ENCODE results near the gene CD81. TPM values are rescaled to one million over a fixed set of nuclear protein-coding genes. Genes with fewer than 3 reads are reported as not detected.

CD81 gene
- total RNA-seq, 1 donor from 2014 or later, result 618 TPM

GRCh38 chr11:2368851-2369180 is 8.3 kb upstream of the CD81 start:
- no peak for DNase-seq (ENCODE audit: low spot score)
- intact Hi-C loops (cut with DNase I), result no loop called here
- no peak for ATAC-seq

DNA sequence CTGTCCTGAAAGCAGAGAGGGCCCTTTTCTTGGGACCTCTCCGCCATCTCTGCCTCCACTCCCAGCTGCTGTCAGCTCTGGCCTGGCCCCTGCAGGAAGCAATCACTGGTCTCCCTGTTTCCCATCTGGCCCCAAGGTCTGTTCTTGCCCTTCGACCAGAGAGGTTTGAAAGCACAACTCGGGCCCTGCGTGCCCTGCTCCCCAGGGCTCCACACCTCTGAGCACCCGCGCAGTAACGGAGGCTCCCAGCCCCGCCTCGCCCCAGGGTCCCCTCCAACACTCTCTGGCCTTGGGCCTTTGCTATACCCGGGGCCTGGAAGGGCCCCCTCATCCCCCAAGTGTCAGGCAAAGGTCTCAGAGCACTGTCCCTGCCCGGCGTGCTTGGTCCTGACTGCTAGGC is 7.8 kb upstream of the CD81 start:
- ATAC-seq (no peak), DNase-seq (ENCODE audit: low spot score) (peak; percentile 49)
- intact Hi-C loops (cut with DNase I), result no loop called here

DNA sequence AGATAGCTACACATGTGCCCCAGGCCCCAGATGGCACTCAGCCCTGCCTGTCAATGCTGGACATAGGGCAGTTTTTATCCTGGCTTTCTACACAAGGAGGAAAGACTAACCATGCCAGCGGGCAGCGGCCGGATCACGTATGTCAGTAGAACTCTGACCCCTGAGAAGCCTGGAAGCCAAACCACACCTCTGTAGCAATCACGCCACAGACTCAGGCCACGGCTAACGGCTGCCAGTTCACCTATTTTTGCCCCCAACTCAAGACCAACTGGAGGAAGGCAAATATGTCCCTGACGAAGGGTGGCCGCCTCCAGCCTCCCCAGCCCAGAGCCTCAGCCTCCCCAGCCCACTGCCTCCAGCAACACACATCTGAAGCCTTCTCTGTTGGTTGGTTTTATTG is 7.2 kb upstream of the CD81 start:
- ATAC-seq (peak; percentile 9), DNase-seq (ENCODE audit: low spot score) (peak; percentile 50)
- intact Hi-C loops (cut with DNase I), result no loop called here

GRCh38 chr11:2374456-2375201 is 2.5 kb upstream of the CD81 start:
- intact Hi-C loops (cut with DNase I), result loop anchor here (5.0 kb wide), 1 partner anchor 67 kb away; no protein-coding TSS in a partner anchor
- DNase-seq (ENCODE audit: low spot score) (no peak), ATAC-seq (no peak)

- DNase-seq (ENCODE audit: low spot score) (no peak), ATAC-seq (no peak)
- intact Hi-C loops (cut with DNase I), result loop anchor here (5.0 kb wide), 1 partner anchor 68 kb away; no protein-coding TSS in a partner anchor
Observed at GRCh38 chr11:2375341-2375853, 1.7 kb upstream of the CD81 start.

DNA sequence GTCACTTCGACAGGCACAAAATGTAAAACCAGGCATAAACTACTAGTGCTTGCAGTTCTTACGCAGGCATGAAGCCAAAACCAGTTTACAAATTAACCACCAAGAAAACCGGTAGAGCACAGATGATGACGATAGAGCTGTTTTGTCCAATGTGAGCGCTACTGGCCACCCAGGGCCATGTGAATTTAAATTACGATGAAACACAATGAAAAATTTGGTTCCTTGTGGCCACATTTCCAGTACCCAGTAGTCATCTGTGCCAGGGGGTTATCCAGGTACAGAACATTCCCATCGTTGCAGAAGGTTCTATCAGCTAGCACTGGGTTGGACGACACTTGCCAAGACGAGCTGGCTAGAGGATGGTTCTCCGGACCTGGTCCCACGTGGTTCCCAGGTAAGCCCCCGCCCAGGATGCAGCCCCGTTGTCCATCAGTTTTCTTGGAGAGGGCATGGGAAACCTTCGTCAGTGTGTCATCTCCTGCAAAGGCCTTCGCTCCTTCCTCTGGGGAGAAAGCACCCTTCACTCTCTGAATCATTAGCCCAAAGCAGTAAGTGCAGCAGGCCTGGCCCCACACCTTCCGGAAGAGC is 1.1 kb upstream of the CD81 start:
- DNase-seq (ENCODE audit: low spot score), result no peak
- ATAC-seq, result no peak
- intact Hi-C loops (cut with DNase I), result loop anchor here (5.0 kb wide), 1 partner anchor 69 kb away; no protein-coding TSS in a partner anchor

- ATAC-seq, result peak; percentile 76
- intact Hi-C loops (cut with DNase I), result loop anchor here (5.0 kb wide), 1 partner anchor 70 kb away; no protein-coding TSS in a partner anchor
- DNase-seq (ENCODE audit: low spot score), result peak; percentile 85
Observed at GRCh38 chr11:2377511-2378443, 667 bp downstream of the CD81 start.

GRCh38 chr11:2378527-2379210 is 1.6 kb downstream of the CD81 start:
- ATAC-seq, result peak; percentile 55

GRCh38 chr11:2379466-2380174 is 2.5 kb downstream of the CD81 start:
- DNase-seq (ENCODE audit: low spot score) (no peak), ATAC-seq (no peak)
- intact Hi-C loops (cut with DNase I), result loop anchor here (5.0 to 10.0 kb wide), 2 partner anchors 72 to 1635 kb away; partner anchors contain the start of gene TALDO1

More at GRCh38 chr11:2378527-2379210, 1.6 kb downstream of the CD81 start:
- peak; percentile 79 for DNase-seq (ENCODE audit: low spot score)
- intact Hi-C loops (cut with DNase I), result loop anchor here (5.0 kb wide), 1 partner anchor 71 kb away; no protein-coding TSS in a partner anchor

DNA sequence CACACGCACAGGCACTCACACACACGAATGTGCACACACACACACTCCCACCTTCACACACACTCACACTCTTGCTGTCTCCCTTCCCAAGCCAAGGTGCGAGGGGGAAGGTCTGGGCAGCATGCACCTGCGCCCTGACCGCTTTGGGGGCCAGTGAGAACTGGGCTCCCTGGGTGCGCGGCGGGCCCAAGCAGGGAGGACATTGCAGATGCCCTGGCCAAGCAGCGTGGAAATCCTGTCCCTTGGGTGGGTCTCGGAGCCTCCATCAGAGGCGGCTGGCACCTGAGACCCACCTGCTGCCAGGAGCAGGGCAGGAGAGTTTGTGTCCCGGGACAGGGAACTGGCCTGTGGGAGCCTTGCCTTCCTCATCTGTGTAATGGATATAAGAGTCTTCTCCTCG is 3.3 kb downstream of the CD81 start:
- ATAC-seq, result no peak
- intact Hi-C loops (cut with DNase I), result loop anchor here (10.0 kb wide), 1 partner anchor 1636 kb away; the partner anchor contains the start of gene TALDO1
- no peak for DNase-seq (ENCODE audit: low spot score)

- ATAC-seq, result peak; percentile 37
- DNase-seq (ENCODE audit: low spot score), result peak; percentile 84
- intact Hi-C loops (cut with DNase I), result loop anchor here (10.0 kb wide), 1 partner anchor 1636 kb away; the partner anchor contains the start of gene TALDO1
Observed at GRCh38 chr11:2380807-2381350, 3.8 kb downstream of the CD81 start.

GRCh38 chr11:2381494-2382128 is 4.5 kb downstream of the CD81 start:
- DNase-seq (ENCODE audit: low spot score), result no peak
- ATAC-seq, result no peak
- intact Hi-C loops (cut with DNase I), result loop anchor here (10.0 kb wide), 1 partner anchor 1637 kb away; the partner anchor contains the start of gene TALDO1

- no peak for DNase-seq (ENCODE audit: low spot score)
- intact Hi-C loops (cut with DNase I), result loop anchor here (10.0 kb wide), 1 partner anchor 1637 kb away; the partner anchor contains the start of gene TALDO1
Observed at GRCh38 chr11:2382129-2382517, 5.0 kb downstream of the CD81 start.

DNA sequence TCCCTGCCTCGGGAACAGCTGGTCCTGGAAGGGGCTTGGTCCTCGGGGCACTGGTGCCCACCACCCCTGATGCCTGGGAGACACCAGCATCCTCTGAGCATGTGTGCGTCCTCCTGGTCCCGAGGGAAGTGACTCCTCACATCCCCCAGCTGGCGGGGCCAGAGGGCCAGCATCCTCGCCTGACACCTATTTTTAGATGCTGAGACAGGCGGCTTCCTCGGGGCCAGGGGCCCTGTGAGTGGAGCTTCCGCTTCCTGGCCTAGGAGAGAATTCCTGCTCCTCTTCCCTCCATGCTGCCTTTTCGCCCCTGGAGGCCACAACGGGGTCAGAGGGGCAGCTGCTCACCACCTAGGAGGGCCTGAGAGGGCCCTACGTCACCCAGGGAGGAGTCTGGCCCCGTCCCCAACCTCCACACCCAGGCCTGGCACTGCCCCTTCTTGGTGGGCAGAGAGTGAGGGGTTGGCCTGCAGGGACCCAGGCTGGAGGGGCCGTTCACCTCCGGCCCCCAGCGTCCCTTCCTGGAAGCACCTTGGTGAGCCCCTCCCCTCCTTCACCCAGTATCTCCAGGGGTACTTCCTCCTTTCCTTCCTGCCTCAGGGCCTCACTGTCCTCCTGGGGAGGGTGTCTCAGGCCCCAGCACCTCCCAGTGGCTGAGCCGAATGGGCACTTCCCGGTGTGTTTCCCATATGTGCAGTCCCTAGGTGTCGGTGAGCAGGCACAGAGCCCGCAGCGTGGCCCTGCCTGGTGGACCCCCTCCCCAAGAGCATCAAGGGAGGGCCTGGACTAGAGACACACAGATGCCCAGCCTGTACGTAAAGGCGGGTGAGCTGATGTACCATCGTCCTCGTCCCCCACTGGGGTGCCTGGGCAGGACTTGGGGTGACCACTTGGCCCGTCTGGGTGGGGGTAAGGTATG is 6.1 kb downstream of the CD81 start:
- intact Hi-C loops (cut with DNase I), result loop anchor here (10.0 kb wide), 1 partner anchor 1638 kb away; the partner anchor contains the start of gene TALDO1
- peak; percentile 14 for ATAC-seq
- DNase-seq (ENCODE audit: low spot score), result no peak

More at GRCh38 chr11:2382129-2382517, 5.0 kb downstream of the CD81 start:
- ATAC-seq, result no peak

DNA sequence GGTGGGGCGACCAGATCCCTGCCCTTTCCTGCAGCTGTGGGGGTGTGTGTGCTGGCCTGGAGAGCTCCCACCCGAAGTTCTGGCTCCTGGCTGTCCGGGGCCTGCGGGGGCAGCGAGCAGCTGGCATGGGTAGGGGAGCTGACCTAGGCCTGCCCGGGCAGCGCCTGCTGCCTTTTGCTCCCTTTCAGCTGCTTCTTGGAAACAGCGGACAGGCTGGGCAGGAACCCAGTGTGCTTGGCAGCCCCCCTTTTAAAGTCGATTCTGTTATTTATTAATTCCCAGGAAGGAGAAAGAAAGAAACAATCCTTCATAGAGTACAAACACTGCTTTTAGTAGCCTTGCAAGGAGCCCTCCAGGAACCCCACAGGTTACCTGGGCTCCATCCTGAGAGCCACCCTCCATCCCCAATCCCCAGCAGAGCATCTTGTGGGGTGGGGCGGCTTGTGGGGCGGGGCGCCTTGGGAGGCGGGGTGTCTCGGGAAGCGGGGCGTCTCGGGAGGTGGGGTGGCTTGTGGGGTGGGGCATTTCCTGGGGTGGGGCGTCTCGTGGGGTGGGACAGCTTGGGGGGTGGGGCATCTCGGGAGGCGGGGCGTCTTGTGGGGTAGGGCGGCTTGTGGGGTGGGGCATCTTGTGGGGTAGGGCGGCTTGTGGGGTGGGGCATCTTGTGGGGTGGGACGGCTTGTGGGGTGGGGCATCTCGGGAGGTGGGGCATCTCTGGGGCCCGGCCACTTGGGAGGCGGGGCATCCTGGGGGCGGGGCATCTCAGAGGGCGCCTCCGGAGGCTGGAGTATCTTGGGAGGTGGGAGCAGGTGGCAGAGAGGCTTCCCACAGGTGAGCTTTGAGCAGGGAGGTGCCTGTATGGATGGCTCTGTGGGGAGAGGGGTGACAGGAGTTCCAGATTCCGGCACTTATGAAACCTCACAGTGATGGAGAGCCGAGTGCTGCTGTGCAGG is 7.0 kb downstream of the CD81 start:
- intact Hi-C loops (cut with DNase I), result loop anchor here (10.0 kb wide), 1 partner anchor 1639 kb away; the partner anchor contains the start of gene TALDO1
- ATAC-seq (peak; percentile 31), DNase-seq (ENCODE audit: low spot score) (no peak)

All from sciatic nerve (tissue), 2 donors.